Posterior vena cava (tissue), 2 donors: ENCODE measurements around the gene FXYD5. TPM values are rescaled to one million over a fixed set of nuclear protein-coding genes. Genes with fewer than 3 reads are reported as not detected.
A peak's percentile ranks its signal among the peaks of the same experiment; 100 is the strongest.

ENCODE experiments used
- DNase-seq: peaks from one replicate; pipeline ENCODE4 v3.0.0-alpha.2; 2020; ENCODE audit warnings: low spot score
- intact Hi-C, 2 donors: fragments of 100-400 bp; cut with DNase I; formaldehyde crosslinking; loops; one replicate each; pipeline versions ENCODE4 v1.14.1 to v1.14.2; 2022 to 2023
- long read RNA-seq, 2 donors: library from polyadenylated mRNA; unstranded; transcript quantifications; one replicate each; pipeline ENCODE4 v2.0.0, GENCODE V29; 2020 to 2021
- total RNA-seq, 2 donors: library from RNA; stranded (reverse); fragmentation: NEBNext Ultra II Directional; extraction: Animal tissue kit (Norgen Biotek cat#: 25700); gene quantifications; one replicate each; pipeline ENCODE4 v1.2.1, GENCODE V29; 2021
- donor health status: DM: yes; HTN: yes; CAD: no.
- donor health status: DM: yes; HTN: yes; CAD: no.

The FXYD5 gene, protein sequence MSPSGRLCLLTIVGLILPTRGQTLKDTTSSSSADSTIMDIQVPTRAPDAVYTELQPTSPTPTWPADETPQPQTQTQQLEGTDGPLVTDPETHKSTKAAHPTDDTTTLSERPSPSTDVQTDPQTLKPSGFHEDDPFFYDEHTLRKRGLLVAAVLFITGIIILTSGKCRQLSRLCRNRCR
- total RNA-seq: 10 to 100 TPM; 67.9 to 89.3 TPM
- long read RNA-seq, donor 1, transcript FXYD5-204 (9 exons, 872 nt): major isoform, 8 of 8 reads
- long read RNA-seq, donor 1, partial matches to known transcripts: 0 of 8 reads
- long read RNA-seq, donor 1, other reads (novel, unspliced or antisense): 0 of 8 reads
- long read RNA-seq, donor 2, transcript FXYD5-204 (9 exons, 872 nt): major isoform, 20 of 26 reads
- long read RNA-seq, donor 2, partial matches to known transcripts: 3 of 26 reads
- long read RNA-seq, donor 2, other reads (novel, unspliced or antisense): 3 of 26 reads

DNA sequence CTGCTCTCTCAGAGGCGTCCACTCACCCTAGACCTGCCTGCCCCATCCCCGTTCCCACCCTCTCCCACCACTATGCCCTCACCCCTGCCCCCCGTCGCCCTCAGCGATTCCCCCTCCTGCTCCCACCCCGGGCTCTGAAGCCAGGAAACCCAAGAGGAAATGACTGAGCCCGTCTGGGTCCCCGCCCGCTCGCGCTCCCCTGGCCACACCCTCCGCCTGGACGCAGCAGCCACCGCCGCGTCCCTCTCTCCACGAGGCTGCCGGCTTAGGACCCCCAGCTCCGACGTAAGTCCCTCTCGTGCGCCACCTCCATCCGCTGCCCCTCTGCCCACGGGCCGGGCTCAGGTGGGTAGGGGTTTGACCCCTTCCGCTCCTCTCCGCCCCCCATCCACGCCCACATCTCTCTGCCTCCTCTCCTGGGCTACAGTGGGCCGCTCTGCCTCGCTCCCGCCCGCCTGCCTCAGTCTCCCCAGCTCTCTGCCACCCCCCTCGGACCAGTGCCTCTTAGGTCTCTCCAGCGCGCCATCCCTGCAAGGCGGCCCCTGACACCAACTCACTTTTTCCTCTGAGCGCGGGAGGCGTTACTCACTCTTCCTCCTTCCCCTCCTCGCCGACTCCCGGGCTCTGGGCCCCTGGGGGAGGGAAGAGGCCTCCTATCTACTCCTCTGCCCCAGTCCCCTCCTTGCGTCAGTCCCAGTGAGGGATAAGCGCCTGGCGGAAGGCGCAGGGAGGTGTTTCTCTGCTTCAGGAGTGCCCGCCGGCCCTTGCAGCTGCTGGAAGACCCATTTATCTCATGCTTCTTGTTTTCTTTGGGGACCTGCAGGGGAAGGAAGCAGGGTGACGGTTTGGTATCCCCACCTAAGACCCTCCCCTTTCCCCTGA lies at the start of gene FXYD5:
Gene FXYD5, plus strand, starts transcription at position 211 of the 882 bp plus-strand sequence. CDS start 816 bp downstream, outside the sequence.
- peak; percentile 94 for DNase-seq
- intact Hi-C loops: no loop called here

DNA sequence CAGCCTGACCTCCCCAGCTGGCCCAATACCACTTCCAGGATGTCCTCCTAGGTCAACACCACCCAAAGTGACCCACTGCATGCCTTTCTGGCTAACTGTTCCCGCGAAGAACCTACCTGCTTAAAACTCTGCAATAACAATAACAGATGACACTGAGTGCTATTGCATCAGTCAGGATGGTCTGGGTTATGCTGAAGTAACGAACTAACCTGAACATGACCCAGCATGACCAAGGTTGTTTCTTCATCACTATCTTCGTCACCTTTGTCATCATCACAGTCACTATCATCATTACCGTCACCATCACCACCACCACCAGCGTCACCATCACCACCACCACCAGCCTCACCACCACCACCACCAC lies 49.5 kb upstream of the FXYD5 start:
- intact Hi-C loops: no loop called here
- no peak for DNase-seq

DNA sequence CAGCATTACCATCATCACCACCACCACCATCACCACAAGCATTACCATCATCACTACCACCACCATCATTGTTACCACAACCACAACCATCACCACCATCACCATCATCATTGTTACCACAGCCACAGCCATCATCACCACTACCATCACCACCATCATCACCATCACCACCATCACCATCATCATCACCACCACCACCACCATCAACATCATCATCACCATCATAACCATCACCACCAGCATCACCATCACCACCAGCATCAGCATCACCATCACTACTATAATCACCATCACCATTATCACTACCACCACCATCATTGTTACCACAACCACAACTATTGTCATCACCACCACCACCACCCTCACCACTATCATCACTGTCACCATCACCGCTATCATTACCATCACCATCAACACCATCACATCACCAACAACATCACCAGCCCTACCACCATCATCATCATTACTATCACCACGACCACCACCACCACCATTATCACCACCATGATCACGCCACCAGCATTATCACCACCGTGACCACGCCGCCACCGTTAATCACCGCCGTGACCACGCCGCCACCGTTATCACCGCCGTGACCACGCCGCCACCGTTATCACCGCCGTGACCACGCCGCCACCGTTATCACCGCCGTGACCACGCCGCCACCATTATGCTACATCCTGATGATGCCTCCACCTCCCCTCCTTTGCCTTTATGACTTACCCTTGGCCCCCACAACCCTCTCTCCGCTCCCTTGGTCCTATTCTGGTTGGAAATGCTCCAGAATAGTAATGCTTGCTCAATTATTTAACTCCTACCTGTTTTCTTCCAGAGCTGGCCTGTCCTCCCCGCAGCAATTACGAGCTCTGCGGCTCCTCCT lies 48.9 kb upstream of the FXYD5 start:
- intact Hi-C loops: no loop called here
- no peak for DNase-seq

DNA sequence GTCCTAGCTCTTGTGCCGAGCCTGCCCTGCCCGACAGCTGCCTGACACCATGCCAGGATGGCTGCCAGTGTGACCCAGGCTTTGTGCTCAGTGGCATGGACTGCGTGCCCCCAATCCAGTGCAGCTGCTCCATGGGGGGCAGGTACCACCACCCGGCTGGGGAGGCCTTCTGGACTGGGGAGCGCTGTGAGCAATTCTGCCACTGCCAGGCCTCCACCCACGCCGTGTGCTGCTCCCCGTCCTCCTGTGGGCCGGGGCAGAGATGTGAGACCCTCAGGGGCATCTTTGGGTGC lies 48.3 kb upstream of the FXYD5 start:
- DNase-seq: no peak
- intact Hi-C loops: no loop called here

DNA sequence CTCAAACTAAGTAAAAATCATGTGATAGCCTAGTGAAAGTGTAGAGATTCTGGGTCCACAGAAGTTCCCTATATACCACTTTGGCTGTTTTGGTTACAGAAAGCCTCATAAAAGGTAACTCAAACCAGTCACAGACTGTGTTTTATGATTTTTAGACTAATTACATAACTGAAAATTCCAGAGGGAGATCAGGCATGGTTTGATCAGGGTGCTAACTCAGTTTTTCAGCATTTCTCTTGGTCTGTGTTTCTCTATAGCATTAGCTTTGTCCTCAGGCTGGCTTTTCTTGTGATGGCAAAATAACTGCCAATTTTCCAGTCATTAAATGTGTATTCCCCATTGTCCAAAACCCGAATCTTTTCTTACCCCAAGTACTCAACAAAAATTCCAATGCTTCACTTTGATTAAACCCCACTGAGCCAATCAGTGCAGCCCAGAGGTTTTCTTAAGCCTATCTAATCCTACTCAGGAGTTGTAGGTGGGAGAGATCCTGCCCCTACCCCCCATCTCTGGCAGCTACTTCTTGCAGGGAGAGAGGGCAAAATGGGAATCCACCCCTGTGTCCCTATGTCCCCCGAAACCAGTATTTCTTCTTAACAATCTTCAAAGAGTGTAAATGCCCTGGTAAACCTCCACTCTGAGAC lies 47.5 kb upstream of the FXYD5 start:
- DNase-seq: no peak
- intact Hi-C loops: no loop called here

DNA sequence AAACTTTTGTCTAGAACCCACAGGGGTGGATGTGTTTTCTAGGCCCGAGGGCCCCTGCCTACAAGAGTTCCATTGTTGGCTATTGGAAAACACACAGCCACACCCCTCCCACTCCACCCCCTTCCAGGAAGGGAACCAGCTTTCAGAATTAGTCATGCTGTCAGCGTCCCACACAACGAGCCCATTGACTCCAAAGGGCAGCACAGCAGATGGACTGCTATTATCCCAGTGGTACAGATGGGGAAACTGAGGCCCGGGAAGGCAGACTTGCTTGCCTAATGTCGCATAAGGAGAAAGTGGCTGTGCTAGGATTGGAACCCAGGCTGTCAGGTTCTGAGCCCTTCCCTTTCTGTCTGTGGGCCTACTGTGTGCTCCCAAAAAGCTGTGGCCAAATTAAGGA lies 47.0 kb upstream of the FXYD5 start:
- intact Hi-C loops: no loop called here
- no peak for DNase-seq

DNA sequence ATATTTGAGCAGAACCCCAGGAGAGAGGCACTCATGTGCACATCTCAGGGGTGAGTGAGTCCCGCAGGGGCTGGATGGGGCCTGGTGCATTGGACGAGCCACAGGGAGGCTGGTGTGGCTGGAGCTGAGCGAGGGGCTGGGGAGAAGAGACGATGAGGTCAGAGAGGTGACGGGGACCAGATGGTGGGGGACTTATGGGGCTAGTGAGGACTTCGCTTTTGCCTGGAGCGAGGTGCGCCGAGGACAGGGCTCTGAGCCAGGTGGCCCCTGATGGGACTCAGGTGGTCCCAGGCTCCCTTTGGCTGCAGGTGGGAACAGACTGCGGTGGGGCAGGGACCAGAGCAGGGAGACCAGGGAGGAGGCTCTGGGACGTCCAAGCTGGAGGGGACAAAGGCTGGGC lies 45.8 kb upstream of the FXYD5 start:
- no peak for DNase-seq
- intact Hi-C loops: no loop called here

DNA sequence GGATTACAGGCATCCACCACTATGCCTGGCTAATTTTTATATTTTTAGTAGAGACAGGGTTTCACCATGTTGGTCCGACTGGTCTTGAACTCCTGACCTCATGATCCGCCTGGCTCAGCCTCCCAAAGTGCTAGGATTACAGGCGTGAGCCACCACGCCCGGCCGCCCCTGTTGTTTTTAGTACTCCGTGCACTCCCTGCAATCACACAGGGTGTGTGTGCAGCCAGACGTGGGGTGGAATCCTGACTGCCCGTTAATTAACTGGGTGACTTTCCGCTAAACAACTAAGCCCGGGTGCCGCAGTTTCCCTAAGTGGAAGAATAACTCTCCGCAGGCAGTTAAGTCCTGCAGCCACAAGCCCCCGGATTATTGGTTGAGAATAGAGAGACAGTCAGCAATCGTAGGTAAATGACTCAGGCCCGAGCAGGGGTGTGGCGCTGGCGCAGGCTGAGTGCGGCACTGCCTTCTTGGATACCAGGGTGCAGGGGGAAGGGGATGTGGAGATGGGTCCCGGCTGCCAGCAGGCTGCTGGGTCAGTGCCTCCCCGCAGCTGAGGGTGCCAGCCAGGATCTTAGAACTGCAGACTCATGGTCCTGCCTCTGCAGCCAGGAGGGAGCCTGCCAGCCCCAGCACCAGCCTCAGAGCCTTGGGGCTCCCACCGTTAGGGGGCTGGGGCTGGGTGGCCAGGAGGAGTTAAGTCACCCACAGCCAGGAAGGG lies 45.0 kb upstream of the FXYD5 start:
- no peak for DNase-seq
- intact Hi-C loops: no loop called here

DNA sequence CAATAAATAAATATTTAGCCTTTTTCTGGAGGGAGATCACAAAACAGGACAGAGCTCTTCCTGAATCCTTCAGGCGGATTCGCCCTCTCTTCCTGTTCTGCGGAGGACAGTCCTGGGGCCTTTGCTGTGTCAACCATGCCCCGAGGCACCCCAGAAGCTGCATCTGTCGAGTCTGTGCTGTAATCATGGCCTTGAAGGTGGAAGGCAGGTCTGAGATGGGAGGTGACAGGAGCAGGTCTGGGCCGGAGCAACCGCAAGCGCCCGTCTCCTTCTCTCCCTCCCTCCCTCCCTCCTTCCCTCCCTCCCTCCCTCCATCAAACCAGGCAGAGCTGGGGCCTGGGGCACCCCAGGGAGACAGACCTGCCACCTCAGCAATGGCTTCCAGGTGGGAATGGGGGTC lies 43.6 kb upstream of the FXYD5 start:
- DNase-seq: no peak
- intact Hi-C loops: no loop called here

DNA sequence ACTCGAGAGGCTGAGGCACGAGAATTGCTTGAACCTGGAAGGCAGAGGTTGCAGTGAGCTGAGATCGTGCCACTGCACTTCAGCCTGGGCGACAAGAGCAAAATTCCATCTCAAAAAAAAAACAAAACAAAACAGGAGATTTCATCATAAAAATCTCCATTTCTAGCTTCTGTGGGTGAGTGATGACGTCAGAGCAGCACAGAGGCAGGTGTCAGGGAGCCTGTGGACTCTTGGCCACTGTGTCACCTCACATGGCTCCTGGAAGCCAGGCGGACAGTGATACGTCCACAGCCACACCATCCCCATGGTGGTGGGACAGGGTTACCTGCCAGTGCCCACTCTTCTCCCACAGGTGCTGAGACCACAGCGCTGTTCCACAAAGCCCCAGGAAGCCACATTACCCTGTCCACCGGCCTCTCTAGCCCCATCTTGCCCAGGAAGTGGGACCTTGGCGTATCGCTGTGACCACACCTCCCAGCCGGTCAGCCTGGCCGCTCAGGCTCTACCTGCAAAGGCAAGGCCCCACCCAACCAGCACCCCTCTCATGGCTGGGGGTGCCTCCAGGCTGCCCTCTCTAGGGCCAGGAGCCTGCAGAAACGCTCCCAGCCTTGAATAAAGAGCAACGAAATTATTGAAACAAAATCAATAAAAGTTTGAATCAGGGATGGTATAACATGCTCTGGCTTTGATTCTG lies 41.4 kb upstream of the FXYD5 start:
- intact Hi-C loops: no loop called here
- DNase-seq: no peak

DNA sequence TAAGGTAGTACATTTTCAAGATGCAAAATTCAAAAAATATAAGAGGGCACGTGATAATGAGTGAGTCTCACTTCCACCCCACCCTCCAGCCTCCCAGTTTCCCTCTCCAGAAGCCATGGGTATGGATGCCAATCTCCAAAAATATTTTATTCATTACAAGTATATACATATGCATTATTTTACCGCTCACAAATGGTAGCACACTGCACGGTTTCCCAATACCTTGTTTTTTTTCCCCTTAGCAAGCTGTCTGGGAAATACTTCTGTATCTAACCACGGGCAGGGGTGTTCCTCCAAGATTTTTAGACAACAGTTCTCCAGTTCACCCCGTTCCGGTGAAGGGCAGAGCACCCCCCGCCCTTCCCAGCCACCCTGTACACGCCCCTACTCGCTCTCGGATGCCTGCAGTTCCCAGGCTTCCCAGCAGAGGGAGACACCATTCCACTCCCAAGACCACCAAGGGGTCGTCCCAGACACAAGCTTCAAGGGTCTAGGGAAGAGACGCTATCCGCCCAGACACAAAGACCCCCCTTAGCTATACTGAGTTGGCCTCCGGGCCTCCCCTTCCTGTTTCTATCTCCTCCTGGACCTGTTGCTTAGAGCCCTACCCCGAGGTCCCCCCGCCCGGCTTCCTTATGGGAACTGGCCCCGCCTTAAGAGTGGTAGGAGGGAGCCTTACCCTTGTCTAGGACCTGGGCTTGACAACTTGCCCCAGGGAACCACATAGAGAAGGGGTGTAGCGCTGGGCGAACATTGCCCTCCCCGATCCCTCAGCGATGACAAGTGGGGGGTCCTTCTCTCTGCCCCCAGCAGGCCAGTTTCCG lies 40.0 kb upstream of the FXYD5 start:
- intact Hi-C loops: no loop called here
- DNase-seq: peak; percentile 90

DNA sequence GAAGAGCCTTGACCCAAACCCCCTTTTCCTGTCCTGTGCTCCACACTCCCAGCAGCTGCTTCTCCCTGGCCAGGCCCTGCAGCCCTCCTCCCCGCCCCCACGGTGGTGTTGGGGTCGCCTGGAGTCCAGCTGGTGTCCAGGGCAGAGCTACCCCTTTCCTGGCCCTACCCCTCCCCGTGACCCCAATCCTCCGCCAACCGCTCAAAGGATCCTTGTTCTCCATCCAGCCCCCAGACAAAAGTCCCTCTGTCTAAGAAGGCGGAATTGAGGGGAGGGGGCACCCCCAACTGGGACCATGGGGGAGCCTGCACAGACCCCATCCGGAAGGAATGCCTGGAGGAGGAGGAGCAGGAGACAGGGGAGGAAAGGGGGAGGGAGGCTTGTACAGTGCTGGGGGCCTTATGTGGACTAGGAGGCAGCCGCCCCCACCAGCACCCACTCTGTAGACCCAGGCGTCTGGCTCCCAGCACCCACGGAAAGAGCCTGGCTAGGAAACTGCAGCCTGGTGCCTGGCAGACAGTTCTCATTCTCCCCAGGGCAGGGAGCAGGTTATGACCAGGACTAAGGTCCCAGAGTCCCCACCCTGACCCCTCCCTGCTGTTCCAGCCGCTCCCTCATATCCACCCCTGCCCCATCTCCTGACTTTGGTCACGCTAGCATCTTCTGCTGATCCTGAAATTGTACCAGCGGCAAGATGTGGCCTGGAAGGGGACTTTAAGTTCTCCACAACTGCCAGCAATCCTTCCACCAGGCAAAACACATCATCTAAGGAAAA lies 39.2 kb upstream of the FXYD5 start, which contains the start of gene FXYD3:
Gene FXYD3, plus strand, starts transcription at position 647 of the 775 bp plus-strand sequence. CDS start 3,554 bp downstream, outside the sequence.
- DNase-seq: no peak
- intact Hi-C loops: no loop called here

DNA sequence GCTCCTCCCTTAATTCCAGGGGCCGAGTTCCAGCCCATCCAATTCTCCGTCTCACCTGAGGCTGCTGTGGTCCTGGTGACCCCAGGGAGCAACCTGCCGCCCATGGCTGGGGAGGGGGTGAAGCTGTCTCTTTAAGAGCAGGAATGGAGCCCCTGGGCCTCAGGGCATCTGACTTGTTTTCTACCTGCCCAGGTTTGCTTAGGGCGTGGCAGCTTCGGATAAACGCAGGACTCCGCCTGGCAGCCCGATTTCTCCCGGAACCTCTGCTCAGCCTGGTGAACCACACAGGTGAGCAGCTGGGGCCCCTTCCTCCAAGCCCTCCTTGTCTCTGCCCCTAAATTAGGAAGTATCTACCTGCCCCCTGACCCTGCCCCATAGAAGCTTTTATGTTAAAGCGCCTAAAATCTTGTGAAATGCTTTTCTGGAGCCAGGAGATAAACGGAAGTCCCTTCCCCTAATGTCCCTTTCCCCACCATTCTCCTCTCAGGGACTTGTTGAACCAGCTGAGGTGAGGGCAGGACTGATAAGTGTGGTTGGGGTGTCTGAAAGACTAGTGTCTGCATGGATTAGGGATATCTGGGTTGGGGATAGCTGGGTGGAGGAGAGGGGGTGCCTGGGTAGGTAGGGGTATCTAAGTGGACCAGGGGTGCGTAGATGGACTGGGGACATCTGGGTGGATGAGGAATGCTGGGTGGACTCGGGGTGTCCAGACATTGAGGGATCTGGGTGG lies 38.3 kb upstream of the FXYD5 start:
- intact Hi-C loops: no loop called here
- DNase-seq: no peak

DNA sequence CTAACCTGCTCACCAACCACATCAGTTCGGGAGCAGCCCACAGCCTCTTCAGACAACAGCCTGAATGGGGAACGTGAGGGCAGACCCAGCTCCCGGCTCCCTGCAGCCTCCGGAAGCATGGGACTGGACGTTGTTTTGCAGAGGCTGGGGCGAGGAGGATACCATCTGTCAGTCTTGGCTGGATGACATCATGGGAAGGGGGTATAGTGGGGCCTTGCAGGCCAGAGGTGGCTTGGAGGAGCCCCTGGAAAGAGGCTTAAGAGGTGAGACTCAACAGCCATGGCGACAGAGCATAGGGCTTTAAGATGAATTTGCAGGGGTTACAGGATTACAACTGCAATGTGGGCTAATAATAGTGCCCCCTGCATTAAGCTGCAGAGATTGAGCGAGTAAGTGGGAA lies 37.4 kb upstream of the FXYD5 start:
- no peak for DNase-seq
- intact Hi-C loops: no loop called here

DNA sequence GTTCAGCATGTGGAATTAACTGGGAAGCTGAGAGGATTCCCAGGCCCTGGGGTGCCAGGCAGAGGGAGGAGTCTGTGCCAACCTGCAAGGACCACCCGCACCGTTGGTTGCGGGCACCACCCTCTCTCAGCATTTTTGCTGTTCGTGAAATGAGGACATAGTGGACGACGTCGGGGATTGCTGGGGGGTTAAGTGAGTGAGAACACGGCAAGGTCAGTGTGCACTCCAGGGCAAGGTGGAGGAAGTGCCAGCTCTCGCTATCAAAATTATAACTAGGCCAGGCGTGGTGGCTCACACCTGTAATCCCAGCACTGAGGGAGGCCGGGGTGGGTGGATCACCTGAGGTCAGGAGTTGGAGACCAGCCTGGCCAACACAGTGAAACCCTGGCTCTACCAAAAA lies 36.7 kb upstream of the FXYD5 start:
- DNase-seq: no peak
- intact Hi-C loops: no loop called here
